Activated naive CD4-positive, alpha-beta T cell treated with anti-CD3 and anti-CD28 coated beads, Interleukin-2, amount 50 U/mL, for 72 hours (primary cell): Measurements from ENCODE around the gene C19orf67. TPM values are rescaled to one million over a fixed set of nuclear protein-coding genes. Genes with fewer than 3 reads are reported as not detected.
A peak's percentile ranks its signal among the peaks of the same experiment; 100 is the strongest.

Source experiments
- ATAC-seq, 2 donors: fragments of 150-1000 bp; cut with Tn5 transposase; 2 replicates each; pipeline ENCODE4 v1.10.0; 2021; ENCODE audit warnings: mild to moderate bottlenecking in 2 of 2, moderate library complexity in 2 of 2
- DNase-seq, 2 donors: peaks; one replicate each; pipeline ENCODE4 v3.0.0; 2021 to 2022; ENCODE audit warnings: low spot score in 2 of 2
- H3K27ac Mint-ChIP-seq, 2 donors: one replicate each; pipeline ENCODE4 v1.8.0; 2022; ENCODE audit warnings: mild to moderate bottlenecking in 2 of 2, mixed read lengths in 2 of 2
- H3K36me3 Mint-ChIP-seq, 2 donors: one replicate each; pipeline ENCODE4 v1.8.0; 2022; ENCODE audit warnings: mixed read lengths in 2 of 2
- H3K9me3 Mint-ChIP-seq, 2 donors: one replicate each; pipeline ENCODE4 v1.8.0; 2022; ENCODE audit warnings: mixed read lengths in 2 of 2
- total RNA-seq, 2 donors: library from RNA; stranded (reverse); gene quantifications; one replicate each; pipeline ENCODE4 v1.2.3, GENCODE V29; 2022

C19orf67 gene
- total RNA-seq, 2 donors from 2014 or later = not detected

DNA sequence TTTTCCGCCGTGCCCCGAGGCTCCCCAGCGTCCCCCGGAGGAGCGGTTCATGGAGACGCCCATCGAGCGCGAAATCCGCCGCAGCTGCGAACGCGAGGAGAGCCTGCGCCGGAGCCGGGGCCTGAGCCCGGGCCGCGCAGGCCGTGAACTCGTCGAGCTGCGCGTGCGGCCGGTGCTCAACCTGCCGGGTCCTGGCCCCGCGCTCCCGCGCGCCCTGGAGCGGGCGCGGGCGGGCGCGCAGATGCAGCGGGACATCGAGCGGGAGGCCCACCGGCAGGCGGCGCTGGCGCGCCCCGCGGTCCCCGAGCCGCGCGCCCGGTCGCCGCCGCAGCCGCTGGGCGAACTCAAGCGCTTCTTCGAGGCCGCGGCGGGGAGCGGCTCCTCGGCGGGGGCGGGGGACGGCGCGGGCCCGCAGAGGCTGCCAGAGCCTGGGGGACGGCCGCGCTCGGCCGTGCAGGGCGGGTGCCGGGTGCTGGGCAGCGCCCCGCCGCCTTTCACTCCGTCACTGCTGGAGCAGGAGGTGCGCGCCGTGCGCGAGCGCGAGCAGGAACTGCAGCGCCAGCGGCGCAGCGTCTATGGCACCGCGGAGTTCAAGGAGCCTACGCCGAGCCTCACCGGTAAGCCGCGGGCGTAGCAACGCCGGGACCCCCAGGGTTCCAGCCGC is 12.2 kb downstream of the C19orf67 start:
- Mint-ChIP-seq H3K9me3 (no peaks in the 10 kb centered on the region), H3K36me3 (no peaks in the 10 kb centered on the region), H3K27ac (peak overlapping the region in 1 of 2 donors; percentile 20)
- DNase-seq (peak; percentile 83 to 85), ATAC-seq (peak; percentile 80)

DNA sequence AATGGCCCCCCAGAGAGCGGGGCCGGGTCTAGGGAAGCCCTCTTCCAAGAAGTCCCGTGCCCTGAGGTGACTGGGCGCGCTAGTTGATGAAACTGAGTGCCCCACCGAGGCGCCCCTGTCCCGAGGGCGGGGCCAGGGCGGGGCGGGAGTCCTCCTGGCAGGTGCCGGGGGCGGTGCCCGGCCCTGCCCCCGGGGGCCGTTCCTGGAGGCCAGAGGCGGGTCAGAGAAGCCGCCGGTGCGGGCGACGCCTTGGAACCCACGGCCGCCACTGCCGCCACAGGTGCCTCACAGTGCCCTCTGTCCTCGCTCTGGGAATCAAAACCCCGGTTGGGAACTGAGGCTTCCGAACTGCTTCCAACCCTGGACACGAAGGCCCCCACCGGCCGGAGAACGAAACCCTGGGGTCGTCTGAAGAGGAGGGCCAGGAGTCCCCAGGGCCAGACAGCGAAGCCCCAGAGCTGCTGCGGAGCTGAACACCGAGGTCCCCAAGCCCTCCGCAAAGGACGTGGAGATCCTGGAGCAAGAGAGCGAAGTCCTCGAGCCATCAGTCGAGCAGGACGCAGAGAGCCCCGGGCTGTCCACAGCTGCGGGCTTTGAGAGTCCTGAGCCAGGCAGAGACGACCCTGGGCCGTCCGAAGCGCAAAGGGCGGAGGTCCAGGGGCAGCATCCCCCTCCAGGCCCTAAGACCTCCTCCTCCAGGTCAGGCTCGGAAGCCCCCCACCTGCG is 12.9 kb downstream of the C19orf67 start, which contains the start of gene MISP3:
Gene MISP3 (plus strand): TSS at position 252 of the 726 bp plus-strand sequence. CDS start 524 bp downstream, outside the sequence.
- H3K27ac Mint-ChIP-seq = no peak within 1 kb of the TSS
- DNase-seq = peak; percentile 46 to 59
- no peaks in the 10 kb centered on the region for H3K36me3 Mint-ChIP-seq
- peak in 1 of 2 donors; percentile 27 for ATAC-seq
- H3K9me3 Mint-ChIP-seq = no peaks in the 10 kb centered on the region

DNA sequence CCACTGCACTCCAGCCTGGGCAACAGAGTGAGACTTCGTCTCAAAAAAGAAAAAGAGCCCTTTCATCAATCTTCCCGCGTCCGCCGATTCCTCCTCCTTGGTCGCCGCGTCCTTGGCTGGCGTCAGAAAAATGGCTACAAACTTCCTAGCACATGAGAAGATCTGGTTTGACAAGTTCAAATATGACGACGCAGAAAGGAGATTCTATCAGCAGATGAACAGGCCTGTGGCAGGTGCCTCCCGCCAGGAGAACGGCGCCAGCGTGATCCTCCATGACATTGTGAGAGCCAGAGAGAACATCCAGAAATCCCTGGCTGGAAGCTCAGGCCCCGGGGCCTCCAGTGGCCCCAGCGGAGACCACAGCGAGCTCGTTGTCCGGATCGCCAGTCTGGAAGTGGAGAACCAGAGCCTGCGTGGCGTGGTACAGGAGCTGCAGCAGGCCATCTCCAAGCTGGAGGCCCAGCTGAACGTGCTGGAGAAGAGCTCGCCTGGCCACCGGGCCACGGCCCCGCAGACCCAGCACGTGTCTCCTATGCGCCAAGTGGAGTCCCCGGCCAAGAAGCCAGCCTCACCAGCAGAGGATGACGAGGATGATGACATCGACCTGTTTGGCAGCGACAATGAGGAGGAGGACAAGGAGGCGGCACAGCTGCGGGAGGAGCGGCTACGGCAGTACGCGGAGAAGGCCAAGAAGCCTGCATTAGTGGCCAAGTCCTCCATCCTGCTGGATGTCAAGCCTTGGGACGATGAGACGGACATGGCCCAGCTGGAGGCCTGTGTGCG is 15.1 kb downstream of the C19orf67 start:
- H3K27ac Mint-ChIP-seq = no peak overlapping the region
- ATAC-seq = no peak
- H3K36me3 Mint-ChIP-seq = no peaks in the 10 kb centered on the region

DNA sequence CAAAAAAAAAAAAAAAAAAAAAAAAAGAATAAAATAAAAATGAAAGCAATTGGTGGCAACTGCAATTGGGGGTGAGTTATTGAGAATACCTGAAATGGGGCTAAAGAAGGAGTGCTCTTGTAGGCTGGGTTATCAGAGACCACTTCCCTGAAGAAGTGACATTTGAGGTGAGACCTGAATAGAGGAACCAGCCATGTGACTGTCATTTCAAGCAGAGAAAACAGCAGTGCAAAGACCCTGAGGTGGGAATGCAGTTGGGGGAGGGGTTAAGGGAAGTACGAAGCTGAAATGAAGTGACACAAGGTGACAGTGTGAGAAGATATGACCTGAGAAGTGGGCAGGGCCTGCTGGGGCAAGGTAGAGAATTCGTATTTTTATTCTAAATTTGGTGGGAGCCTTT is 19.4 kb downstream of the C19orf67 start:
- Mint-ChIP-seq H3K36me3 (no peaks in the 10 kb centered on the region), H3K9me3 (no peaks in the 10 kb centered on the region), H3K27ac (no peak overlapping the region)
- DNase-seq (no peak), ATAC-seq (peak; percentile 11 to 22)

More for the DNA sequence above, 15.1 kb downstream of the C19orf67 start:
- no peak for DNase-seq
- no peaks in the 10 kb centered on the region for H3K9me3 Mint-ChIP-seq

DNA sequence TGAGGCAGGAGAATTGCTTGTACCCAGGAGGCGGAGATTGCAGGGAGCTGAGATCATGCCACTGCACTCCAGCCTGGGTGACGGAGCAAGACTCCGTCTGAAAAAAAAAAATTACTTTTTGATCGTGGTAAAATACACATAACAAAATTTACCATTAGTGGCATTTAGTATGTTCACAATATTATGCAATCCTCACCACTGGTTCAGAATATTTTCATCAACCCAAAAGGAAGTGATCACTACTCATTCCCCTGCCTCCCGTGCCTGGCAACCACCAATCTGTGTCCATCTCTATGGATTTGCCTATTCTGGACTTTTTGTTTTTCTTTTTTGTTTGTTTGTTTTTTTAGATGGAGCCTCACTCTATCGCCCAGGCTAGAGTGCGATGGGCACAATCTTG is 22.5 kb downstream of the C19orf67 start:
- no peak for ATAC-seq
- Mint-ChIP-seq H3K36me3 (no peaks in the 10 kb centered on the region), H3K9me3 (no peaks in the 10 kb centered on the region), H3K27ac (no peak overlapping the region)
- no peak for DNase-seq

- DNase-seq (no peak), ATAC-seq (no peak)
- Mint-ChIP-seq H3K36me3 (no peaks in the 10 kb centered on the region), H3K27ac (no peak overlapping the region), H3K9me3 (no peaks in the 10 kb centered on the region)
Measured at GRCh38 chr19:14062558-14062855, 23.1 kb downstream of the C19orf67 start.

- H3K36me3 Mint-ChIP-seq = no peaks in the 10 kb centered on the region
- no peaks in the 10 kb centered on the region for H3K9me3 Mint-ChIP-seq
- DNase-seq (no peak), ATAC-seq (no peak)
- H3K27ac Mint-ChIP-seq = no peak within 1 kb of the TSS
Measured at GRCh38 chr19:14061751-14062557, 23.6 kb downstream of the C19orf67 start, which contains the start of gene PALM3. TSS of gene PALM3 (minus strand) at chr19:14062076. CDS start at chr19:14061980, 96 bp downstream.

GRCh38 chr19:14061081-14061749 is 24.4 kb downstream of the C19orf67 start:
- Mint-ChIP-seq H3K36me3 (no peaks in the 10 kb centered on the region), H3K27ac (no peak overlapping the region), H3K9me3 (no peaks in the 10 kb centered on the region)
- ATAC-seq (no peak), DNase-seq (no peak)

GRCh38 chr19:14059652-14060155 is 25.9 kb downstream of the C19orf67 start:
- DNase-seq (no peak), ATAC-seq (no peak)
- Mint-ChIP-seq H3K27ac (no peak overlapping the region), H3K36me3 (no peaks in the 10 kb centered on the region), H3K9me3 (no peaks in the 10 kb centered on the region)

- peak in 1 of 2 donors; percentile 73 for DNase-seq
- Mint-ChIP-seq H3K27ac (no peak overlapping the region), H3K36me3 (no peaks in the 10 kb centered on the region), H3K9me3 (no peaks in the 10 kb centered on the region)
- peak in 1 of 2 donors; percentile 66 for ATAC-seq
Measured at GRCh38 chr19:14059093-14059480, 26.5 kb downstream of the C19orf67 start.

DNA sequence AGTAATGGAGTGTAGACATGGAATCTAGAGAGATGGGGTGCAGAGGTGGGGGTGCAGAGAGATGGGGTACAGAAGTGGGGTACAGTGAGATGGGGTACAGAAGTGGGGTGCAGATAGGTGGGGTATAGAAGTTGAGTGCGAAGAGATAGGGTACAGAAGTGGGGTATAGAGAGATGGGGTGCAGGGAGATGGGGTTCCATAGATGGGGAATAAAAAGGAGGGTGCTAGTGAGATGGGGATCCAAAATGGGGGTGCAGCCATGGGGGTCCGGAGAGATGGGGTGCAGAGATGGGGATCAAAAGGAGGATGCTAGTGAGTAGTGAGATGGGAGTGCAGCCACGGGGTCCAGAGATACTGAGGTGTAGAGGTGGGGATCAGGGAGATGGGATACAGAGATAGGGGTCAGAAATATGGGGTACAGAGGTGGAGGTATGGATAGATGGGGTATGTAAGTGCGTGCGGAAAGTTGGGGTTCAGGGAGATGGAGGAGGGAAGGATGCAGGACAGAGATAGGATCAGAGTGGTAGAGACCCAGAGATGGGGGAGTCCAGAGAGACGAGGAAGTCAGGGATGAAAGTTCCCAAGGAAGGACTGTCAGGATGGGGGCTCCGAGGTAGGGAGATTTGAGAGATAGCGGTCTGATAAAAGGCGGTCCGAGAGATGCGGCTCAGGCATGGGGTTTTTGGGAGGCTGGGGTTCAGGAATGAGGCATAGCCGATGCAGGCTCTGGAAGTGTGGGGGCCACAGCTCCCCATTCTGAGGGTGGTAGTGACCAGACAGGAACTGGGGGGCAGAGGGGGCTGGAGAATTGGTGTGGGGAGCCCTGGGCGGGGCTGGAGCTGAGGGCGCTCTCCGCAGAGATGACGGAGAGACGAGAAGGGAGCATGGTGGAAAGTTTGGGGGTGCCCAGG is 27.1 kb downstream of the C19orf67 start:
- no peak overlapping the region for H3K27ac Mint-ChIP-seq
- ATAC-seq (peak in 1 of 2 donors; percentile 25), DNase-seq (no peak)
- H3K36me3 Mint-ChIP-seq = no peaks in the 10 kb centered on the region
- H3K9me3 Mint-ChIP-seq = no peaks in the 10 kb centered on the region

- DNase-seq (no peak), ATAC-seq (no peak)
- Mint-ChIP-seq H3K9me3 (peaks cover 0 to 4% of the 10 kb centered on the region in 2 donors), H3K36me3 (peaks cover 6 to 11% of the 10 kb centered on the region in 2 donors), H3K27ac (no peak overlapping the region)
Measured at GRCh38 chr19:14056741-14057356, 28.7 kb downstream of the C19orf67 start.

- DNase-seq = no peak
- Mint-ChIP-seq H3K9me3 (peaks cover 0 to 4% of the 10 kb centered on the region in 2 donors), H3K27ac (no peak overlapping the region), H3K36me3 (peaks cover 11 to 16% of the 10 kb centered on the region in 2 donors)
- ATAC-seq = no peak
Measured at GRCh38 chr19:14056069-14056666, 29.4 kb downstream of the C19orf67 start.

GRCh38 chr19:14055396-14055795 is 30.2 kb downstream of the C19orf67 start:
- no peak for DNase-seq
- H3K27ac Mint-ChIP-seq = no peak overlapping the region
- H3K36me3 Mint-ChIP-seq = peaks cover 11 to 17% of the 10 kb centered on the region in 2 donors
- ATAC-seq = no peak
- peaks cover 0 to 4% of the 10 kb centered on the region in 2 donors for H3K9me3 Mint-ChIP-seq
